ENCODE measurements around the gene SNX8.

SNX8 gene

GRCh38 chr7:2228921-2229320 lies 85.3 kb downstream of the SNX8 start:
- Mint-ChIP-seq H3K27me3 (no peaks in the 10 kb centered on the region), H3K4me1 (peaks cover 26% of the 10 kb centered on the region), H3K4me3 (no peak overlapping the region), H3K27ac (no peak overlapping the region), H3K9me3 (no peaks in the 10 kb centered on the region), H3K36me3 (peaks cover 26% of the 10 kb centered on the region)
- CTCF ChIA-PET = no interaction called here
- no peak for DNase-seq

- Mint-ChIP-seq H3K36me3 (peaks cover 26% of the 10 kb centered on the region), H3K9me3 (no peaks in the 10 kb centered on the region), H3K27me3 (no peaks in the 10 kb centered on the region), H3K4me1 (peaks cover 19% of the 10 kb centered on the region), H3K27ac (no peak overlapping the region), H3K4me3 (no peak overlapping the region)
- CTCF ChIA-PET = no interaction called here
- no peak for DNase-seq
Measured at GRCh38 chr7:2227699-2228098, 86.5 kb downstream of the SNX8 start.

GRCh38 chr7:2225830-2226229 lies 88.4 kb downstream of the SNX8 start:
- no peak overlapping the region for H3K27ac Mint-ChIP-seq
- H3K27me3 Mint-ChIP-seq = no peaks in the 10 kb centered on the region
- peaks cover 34% of the 10 kb centered on the region for H3K36me3 Mint-ChIP-seq
- H3K4me1 Mint-ChIP-seq = peaks cover 10% of the 10 kb centered on the region
- CTCF ChIA-PET = no interaction called here
- H3K9me3 Mint-ChIP-seq = no peaks in the 10 kb centered on the region
- no peak for DNase-seq
- H3K4me3 Mint-ChIP-seq = no peak overlapping the region

- peaks cover 34% of the 10 kb centered on the region for H3K36me3 Mint-ChIP-seq
- H3K27ac Mint-ChIP-seq = no peak overlapping the region
- no peaks in the 10 kb centered on the region for H3K27me3 Mint-ChIP-seq
- CTCF ChIA-PET = no interaction called here
- H3K9me3 Mint-ChIP-seq = no peaks in the 10 kb centered on the region
- peaks cover 5% of the 10 kb centered on the region for H3K4me1 Mint-ChIP-seq
- no peak for DNase-seq
- H3K4me3 Mint-ChIP-seq = no peak overlapping the region
Measured at GRCh38 chr7:2225336-2225735, 88.9 kb downstream of the SNX8 start.

- Mint-ChIP-seq H3K4me1 (peaks cover 1% of the 10 kb centered on the region), H3K36me3 (peaks cover 33% of the 10 kb centered on the region), H3K9me3 (no peaks in the 10 kb centered on the region), H3K27ac (no peak overlapping the region), H3K4me3 (no peak overlapping the region), H3K27me3 (no peaks in the 10 kb centered on the region)
- no peak for DNase-seq
- CTCF ChIA-PET = no interaction called here
Measured at GRCh38 chr7:2224934-2225333, 89.3 kb downstream of the SNX8 start.

- Mint-ChIP-seq H3K36me3 (peaks cover 30% of the 10 kb centered on the region), H3K9me3 (no peaks in the 10 kb centered on the region), H3K27me3 (no peaks in the 10 kb centered on the region), H3K27ac (no peak overlapping the region), H3K4me3 (no peak overlapping the region), H3K4me1 (no peaks in the 10 kb centered on the region)
- CTCF ChIA-PET = no interaction called here
- DNase-seq = no peak
Measured at GRCh38 chr7:2224491-2224928, 89.7 kb downstream of the SNX8 start.

GRCh38 chr7:2223321-2223720 lies 90.9 kb downstream of the SNX8 start:
- no peak for DNase-seq
- CTCF ChIA-PET = no interaction called here
- Mint-ChIP-seq H3K9me3 (no peaks in the 10 kb centered on the region), H3K27me3 (no peaks in the 10 kb centered on the region), H3K27ac (no peak overlapping the region), H3K36me3 (peaks cover 33% of the 10 kb centered on the region), H3K4me1 (no peaks in the 10 kb centered on the region), H3K4me3 (no peak overlapping the region)

GRCh38 chr7:2222516-2222915 lies 91.7 kb downstream of the SNX8 start:
- CTCF ChIA-PET = no interaction called here
- Mint-ChIP-seq H3K4me3 (no peak overlapping the region), H3K9me3 (no peaks in the 10 kb centered on the region), H3K36me3 (peaks cover 30% of the 10 kb centered on the region), H3K27ac (no peak overlapping the region), H3K4me1 (no peaks in the 10 kb centered on the region), H3K27me3 (no peaks in the 10 kb centered on the region)
- DNase-seq = no peak

GRCh38 chr7:2220954-2221353 lies 93.3 kb downstream of the SNX8 start:
- H3K9me3 Mint-ChIP-seq = no peaks in the 10 kb centered on the region
- H3K36me3 Mint-ChIP-seq = peaks cover 30% of the 10 kb centered on the region
- no peak overlapping the region for H3K4me3 Mint-ChIP-seq
- H3K4me1 Mint-ChIP-seq = no peaks in the 10 kb centered on the region
- H3K27me3 Mint-ChIP-seq = no peaks in the 10 kb centered on the region
- no peak for DNase-seq
- CTCF ChIA-PET = no interaction called here
- H3K27ac Mint-ChIP-seq = no peak overlapping the region

- no peaks in the 10 kb centered on the region for H3K9me3 Mint-ChIP-seq
- H3K27ac Mint-ChIP-seq = no peak overlapping the region
- peaks cover 3% of the 10 kb centered on the region for H3K4me1 Mint-ChIP-seq
- CTCF ChIA-PET = no interaction called here
- H3K4me3 Mint-ChIP-seq = no peak overlapping the region
- no peak for DNase-seq
- H3K27me3 Mint-ChIP-seq = no peaks in the 10 kb centered on the region
- H3K36me3 Mint-ChIP-seq = peaks cover 30% of the 10 kb centered on the region
Measured at GRCh38 chr7:2220506-2220905, 93.7 kb downstream of the SNX8 start.

GRCh38 chr7:2220030-2220429 lies 94.2 kb downstream of the SNX8 start:
- H3K9me3 Mint-ChIP-seq = no peaks in the 10 kb centered on the region
- CTCF ChIA-PET = no interaction called here
- no peak overlapping the region for H3K4me3 Mint-ChIP-seq

GRCh38 chr7:2219606-2220005 lies 94.6 kb downstream of the SNX8 start:
- no peak for DNase-seq
- Mint-ChIP-seq H3K4me3 (no peak overlapping the region), H3K27ac (no peak overlapping the region), H3K4me1 (peaks cover 8% of the 10 kb centered on the region), H3K27me3 (no peaks in the 10 kb centered on the region), H3K36me3 (peaks cover 33% of the 10 kb centered on the region), H3K9me3 (no peaks in the 10 kb centered on the region)
- CTCF ChIA-PET = no interaction called here

More at GRCh38 chr7:2220030-2220429, 94.2 kb downstream of the SNX8 start:
- Mint-ChIP-seq H3K27ac (no peak overlapping the region), H3K4me1 (peaks cover 5% of the 10 kb centered on the region), H3K27me3 (no peaks in the 10 kb centered on the region), H3K36me3 (peaks cover 31% of the 10 kb centered on the region)
- DNase-seq = no peak

- Mint-ChIP-seq H3K27ac (no peak overlapping the region), H3K27me3 (no peaks in the 10 kb centered on the region), H3K9me3 (no peaks in the 10 kb centered on the region), H3K4me3 (no peak overlapping the region), H3K36me3 (peaks cover 32% of the 10 kb centered on the region), H3K4me1 (peaks cover 9% of the 10 kb centered on the region)
- CTCF ChIA-PET = no interaction called here
- DNase-seq = no peak
Measured at GRCh38 chr7:2219136-2219535, 95.1 kb downstream of the SNX8 start.

- peaks cover 33% of the 10 kb centered on the region for H3K36me3 Mint-ChIP-seq
- H3K4me3 Mint-ChIP-seq = no peak overlapping the region
- CTCF ChIA-PET = no interaction called here
Measured at GRCh38 chr7:2218444-2218785, 95.8 kb downstream of the SNX8 start.

GRCh38 chr7:2217716-2218443 lies 96.4 kb downstream of the SNX8 start:
- Mint-ChIP-seq H3K4me3 (no peak overlapping the region), H3K27ac (no peak overlapping the region), H3K36me3 (peaks cover 33% of the 10 kb centered on the region), H3K27me3 (no peaks in the 10 kb centered on the region), H3K4me1 (peaks cover 11% of the 10 kb centered on the region), H3K9me3 (no peaks in the 10 kb centered on the region)
- CTCF ChIA-PET = no interaction called here
- no peak for DNase-seq

More at GRCh38 chr7:2218444-2218785, 95.8 kb downstream of the SNX8 start:
- Mint-ChIP-seq H3K27ac (no peak overlapping the region), H3K4me1 (peaks cover 11% of the 10 kb centered on the region), H3K27me3 (no peaks in the 10 kb centered on the region), H3K9me3 (no peaks in the 10 kb centered on the region)
- DNase-seq = no peak

GRCh38 chr7:2217206-2217605 lies 97.0 kb downstream of the SNX8 start:
- Mint-ChIP-seq H3K36me3 (peaks cover 35% of the 10 kb centered on the region), H3K4me3 (no peak overlapping the region), H3K27me3 (no peaks in the 10 kb centered on the region), H3K4me1 (peaks cover 11% of the 10 kb centered on the region), H3K27ac (no peak overlapping the region), H3K9me3 (no peaks in the 10 kb centered on the region)
- CTCF ChIA-PET = no interaction called here
- no peak for DNase-seq

All from activated naive CD4-positive, alpha-beta T cell treated with anti-CD3 and anti-CD28 coated beads, Interleukin-2, amount 10 ng/mL, durations not matched to agents 7 days and 5 days (primary cell).